ENCODE data around the gene CACNA1F. TPM values are rescaled to one million over a fixed set of nuclear protein-coding genes. Genes with fewer than 3 reads are reported as not detected.

Gene CACNA1F
- total RNA-seq, 1 experiment from 2014 or later, result not detected

- no peak for DNase-seq
- no peaks in the 10 kb centered on the region for H3K79me2 ChIP-seq (ENCODE audit: low read depth)
- POLR2A ChIA-PET (ENCODE audit: unreplicated experiment), result no interaction called here
- no peaks in the 10 kb centered on the region for H4K20me1 ChIP-seq (ENCODE audit: insufficient read depth)
- peak overlapping the region; percentile 57 for H3K4me2 ChIP-seq
- H3K4me1 ChIP-seq (replicated peaks; ENCODE audit: insufficient read depth), result peaks cover 6% of the 10 kb centered on the region; the same call in 1 of the 2 replicates
- no peaks in the 10 kb centered on the region for H3K9me2 ChIP-seq (ENCODE audit: insufficient read depth)
- BruUV-seq (replicated peaks), result no TSS peak
- intact Hi-C loops (cut with micrococcal nuclease; ENCODE audit: unreplicated experiment), result no loop called here
- CTCF ChIA-PET, result no interaction called here
- TF ChIP-seq EZH2 (IDR thresholded peaks at IDR 0.05; ENCODE audit: low read depth), result no peak
- TF ChIP-seq, protein P1, sequence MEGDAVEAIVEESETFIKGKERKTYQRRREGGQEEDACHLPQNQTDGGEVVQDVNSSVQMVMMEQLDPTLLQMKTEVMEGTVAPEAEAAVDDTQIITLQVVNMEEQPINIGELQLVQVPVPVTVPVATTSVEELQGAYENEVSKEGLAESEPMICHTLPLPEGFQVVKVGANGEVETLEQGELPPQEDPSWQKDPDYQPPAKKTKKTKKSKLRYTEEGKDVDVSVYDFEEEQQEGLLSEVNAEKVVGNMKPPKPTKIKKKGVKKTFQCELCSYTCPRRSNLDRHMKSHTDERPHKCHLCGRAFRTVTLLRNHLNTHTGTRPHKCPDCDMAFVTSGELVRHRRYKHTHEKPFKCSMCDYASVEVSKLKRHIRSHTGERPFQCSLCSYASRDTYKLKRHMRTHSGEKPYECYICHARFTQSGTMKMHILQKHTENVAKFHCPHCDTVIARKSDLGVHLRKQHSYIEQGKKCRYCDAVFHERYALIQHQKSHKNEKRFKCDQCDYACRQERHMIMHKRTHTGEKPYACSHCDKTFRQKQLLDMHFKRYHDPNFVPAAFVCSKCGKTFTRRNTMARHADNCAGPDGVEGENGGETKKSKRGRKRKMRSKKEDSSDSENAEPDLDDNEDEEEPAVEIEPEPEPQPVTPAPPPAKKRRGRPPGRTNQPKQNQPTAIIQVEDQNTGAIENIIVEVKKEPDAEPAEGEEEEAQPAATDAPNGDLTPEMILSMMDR (conservative IDR thresholded peaks at IDR 0.05), result no peak
- H3K4me3 ChIP-seq, result peak overlapping the region; percentile 58; the same call in 1 of the 2 replicates
- no peaks in the 10 kb centered on the region for H3K36me3 ChIP-seq (ENCODE audit: low read depth)
- H3K9me3 ChIP-seq (ENCODE audit: insufficient read depth, low read depth), result no peaks in the 10 kb centered on the region
- no peaks in the 10 kb centered on the region for H3F3A ChIP-seq (ENCODE audit: insufficient read depth, low read depth)
- peak overlapping the region; percentile 67; the same call in 1 of the 2 replicates for H2AFZ ChIP-seq
- no peaks in the 10 kb centered on the region for H3K27me3 ChIP-seq (ENCODE audit: insufficient read depth, low read depth)
- peak overlapping the region; percentile 37; the same call in 1 of the 2 replicates for H3K27ac ChIP-seq
Measured at GRCh38 chrX:49270249-49270921, 37.2 kb upstream of the CACNA1F start.

- ChIA-PET POLR2A (ENCODE audit: unreplicated experiment) (interaction anchor here (1.3 kb wide), 1 partner anchor 79 kb away, joined by 14 read pairs; no protein-coding TSS in a partner anchor), CTCF (no interaction called here)
- Histone ChIP-seq H3K9me3 (ENCODE audit: insufficient read depth, low read depth) (no peaks in the 10 kb centered on the region), H4K20me1 (ENCODE audit: insufficient read depth) (no peaks in the 10 kb centered on the region), H3K9me2 (ENCODE audit: insufficient read depth) (no peaks in the 10 kb centered on the region), H3K4me2 (peak within 1 kb of the TSS; percentile 63), H3F3A (ENCODE audit: insufficient read depth, low read depth) (no peaks in the 10 kb centered on the region), H2AFZ (peak within 1 kb of the TSS; percentile 67), H3K4me3 (peak within 1 kb of the TSS; percentile 58), H3K79me2 (ENCODE audit: low read depth) (no peaks in the 10 kb centered on the region), H3K27me3 (ENCODE audit: insufficient read depth, low read depth) (no peaks in the 10 kb centered on the region), H3K36me3 (ENCODE audit: low read depth) (no peaks in the 10 kb centered on the region), H3K27ac (peak within 1 kb of the TSS; percentile 37; the same call in 1 of the 2 replicates), H3K4me1 (replicated peaks; ENCODE audit: insufficient read depth) (peaks cover 6% of the 10 kb centered on the region; the same call in 1 of the 2 replicates)
- intact Hi-C loops (cut with micrococcal nuclease; ENCODE audit: unreplicated experiment), result loop anchor here (2.0 kb wide), 1 partner anchor 79 kb away; no protein-coding TSS in a partner anchor
- TF ChIP-seq, protein P1 (conservative IDR thresholded peaks at IDR 0.05), result no peak
- no peak for TF ChIP-seq EZH2 (IDR thresholded peaks at IDR 0.05; ENCODE audit: low read depth)
- no peak for DNase-seq
- no TSS peak for BruUV-seq (replicated peaks)
Measured at GRCh38 chrX:49269767-49270248, 36.7 kb upstream of the CACNA1F start, which contains the start of gene PPP1R3F. Gene PPP1R3F, plus strand, starts transcription at chrX:49269793. Its CDS starts 77 bp downstream, at chrX:49269870.

DNA sequence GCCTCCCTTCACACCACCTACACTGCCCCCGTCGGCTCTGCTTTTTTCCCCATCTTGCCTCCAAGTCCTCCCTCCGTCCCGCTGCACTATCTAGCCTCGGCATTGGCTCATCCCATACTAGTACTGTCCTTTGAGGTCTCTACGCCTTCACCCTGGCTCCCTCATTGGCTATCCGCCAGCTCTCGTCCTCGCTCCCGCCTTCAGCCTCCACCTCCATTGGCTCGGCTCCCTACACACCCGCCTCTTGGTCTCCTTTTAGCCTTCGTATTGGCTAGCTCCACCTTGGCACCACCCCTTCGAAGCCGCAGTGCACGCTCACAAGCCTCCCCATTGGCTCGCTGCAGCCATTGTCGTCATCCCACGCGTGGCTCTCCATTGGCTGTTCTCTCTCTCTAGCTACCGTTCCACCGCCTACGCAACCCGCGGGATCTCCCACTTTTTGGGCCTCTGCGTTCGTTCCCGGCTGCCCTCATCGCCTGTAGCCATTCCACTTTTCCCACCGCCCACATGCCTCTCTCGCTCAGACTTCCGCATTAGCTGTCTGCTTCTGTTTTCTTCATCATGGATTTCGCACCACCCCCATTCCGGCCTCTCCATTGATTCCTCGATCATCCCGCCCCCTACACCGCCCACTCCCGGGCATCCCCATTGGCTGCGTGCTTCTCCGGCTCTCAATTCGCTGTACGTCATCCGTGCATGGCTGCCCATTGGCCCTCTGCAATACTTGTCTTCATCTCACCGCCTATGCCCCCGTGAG, 36.0 kb upstream of the CACNA1F start:
- H2AFZ ChIP-seq, result peak overlapping the region; percentile 67; the same call in 1 of the 2 replicates
- peaks cover 6% of the 10 kb centered on the region; the same call in 1 of the 2 replicates for H3K4me1 ChIP-seq (replicated peaks; ENCODE audit: insufficient read depth)
- no peaks in the 10 kb centered on the region for H3K27me3 ChIP-seq (ENCODE audit: insufficient read depth, low read depth)
- H3K27ac ChIP-seq, result peak overlapping the region; percentile 37; the same call in 1 of the 2 replicates
- DNase-seq, result peak; percentile 85 to 86
- H3K9me2 ChIP-seq (ENCODE audit: insufficient read depth), result no peaks in the 10 kb centered on the region
- no peaks in the 10 kb centered on the region for H3K79me2 ChIP-seq (ENCODE audit: low read depth)
- no peaks in the 10 kb centered on the region for H3F3A ChIP-seq (ENCODE audit: insufficient read depth, low read depth)
- no peaks in the 10 kb centered on the region for H4K20me1 ChIP-seq (ENCODE audit: insufficient read depth)
- H3K9me3 ChIP-seq (ENCODE audit: insufficient read depth, low read depth), result no peaks in the 10 kb centered on the region
- intact Hi-C loops (cut with micrococcal nuclease; ENCODE audit: unreplicated experiment), result loop anchor here (2.0 kb wide), 1 partner anchor 78 kb away; no protein-coding TSS in a partner anchor
- TF ChIP-seq EZH2 (IDR thresholded peaks at IDR 0.05; ENCODE audit: low read depth), result no peak
- TF ChIP-seq, protein P1 (conservative IDR thresholded peaks at IDR 0.05), result no peak
- no TSS peak for BruUV-seq (replicated peaks)
- ChIA-PET CTCF (interaction anchor here (0.5 kb wide), 1 partner anchor 131 kb away, joined by 4 read pairs; no protein-coding TSS in a partner anchor), POLR2A (ENCODE audit: unreplicated experiment) (interaction anchor here (0.6 to 1.3 kb wide), 4 partner anchors 38 to 79 kb away, joined by 3 to 14 read pairs (median 4); no protein-coding TSS in a partner anchor)
- H3K4me2 ChIP-seq, result peak overlapping the region; percentile 63
- no peaks in the 10 kb centered on the region for H3K36me3 ChIP-seq (ENCODE audit: low read depth)
- peak overlapping the region; percentile 58 for H3K4me3 ChIP-seq
